A549 (cell line): ENCODE data around the gene TMEM164. TPM values are rescaled to one million over a fixed set of nuclear protein-coding genes. Genes with fewer than 3 reads are reported as not detected.
A peak's percentile ranks its signal among the peaks of the same experiment; 100 is the strongest.

Experiments
- ATAC-seq, 2 experiments: fragments of 200-7000 bp in 1 of 2; fragments of >200 bp in 1 of 2; cut with Nextera tagmentation in 1 of 2; cut with Tn5 transposase in 1 of 2; 3 replicates each; pipeline versions ENCODE4 v1.8.0 to v1.9.1; 2018 to 2020; ENCODE audit warnings: mild to moderate bottlenecking in 1 of 2, moderate library complexity in 1 of 2
- CTCF ChIA-PET: fragments of 300-600 bp; sonication (Branson Sonifier 250); formaldehyde crosslinking; extraction: SDS; loops from one replicate; lab custom pipeline; 2021; ENCODE audit warnings: antibody characterized with exemption, inconsistent platforms; lab: Yijun Ruan, JAX
- POLR2A ChIA-PET: fragments of 350-600 bp; formaldehyde crosslinking; extraction: SDS; loops from one replicate; lab custom pipeline; 2021; ENCODE audit warnings: antibody characterized with exemption, inconsistent platforms; lab: Yijun Ruan, JAX
- DNase-seq, 2 experiments: peaks; one replicate each; pipeline versions ENCODE4 v3.0.0 to v3.0.0-alpha.2; 2011 to 2016; ENCODE audit warnings: low read depth in 1 of 2, low spot score in 1 of 2
- FAIRE-seq: peaks from 2 replicates; lab custom pipeline; 2011; peaks lifted over from hg19 to GRCh38; lab: Jason Lieb, UNC
- H3K27ac ChIP-seq, 2 experiments: fragments of >200 bp; sonication (Bioruptor Twin); formaldehyde crosslinking; 3 replicates each; pipeline ENCODE4 v1.5.1; 2016 to 2017
- H3K4me1 ChIP-seq: fragments of >200 bp; sonication (Bioruptor Twin); formaldehyde crosslinking; 3 replicates; pipeline ENCODE4 v1.6.1; 2016
- H3K4me2 ChIP-seq: fragments of >200 bp; sonication (Bioruptor Twin); formaldehyde crosslinking; 3 replicates; pipeline ENCODE4 v1.6.1; 2016
- H3K4me3 ChIP-seq: fragments of >200 bp; sonication (Bioruptor Twin); formaldehyde crosslinking; 3 replicates; pipeline ENCODE4 v1.5.1; 2016
- H3K9me3 ChIP-seq: fragments of >200 bp; sonication (Bioruptor Twin); formaldehyde crosslinking; 3 replicates; pipeline ENCODE4 v1.6.1; 2016
- CBX2 ChIP-seq: fragments of 200-600 bp; sonication (generic); IDR thresholded peaks from 2 replicates; pipeline ENCODE4 v1.6.1; 2016; ENCODE audit warnings: low read depth, mild to moderate bottlenecking, borderline replicate concordance
- CHD4 ChIP-seq: fragments of 200-600 bp; sonication (generic); IDR thresholded peaks from 2 replicates; pipeline ENCODE4 v1.6.1; 2016; ENCODE audit warnings: antibody characterized with exemption, mild to moderate bottlenecking, borderline replicate concordance
- FOXS1 ChIP-seq: fragments of 250-450 bp; sonication (Bioruptor Pico); IDR thresholded peaks from 2 replicates; pipeline ENCODE4 v1.5.0; 2020; ENCODE audit warnings: mild to moderate bottlenecking, moderate library complexity
- HDAC2 ChIP-seq: fragments of 200-600 bp; sonication (generic); IDR thresholded peaks from 2 replicates; pipeline ENCODE4 v1.6.1; 2016
- HOXB5 ChIP-seq: fragments of 250-450 bp; sonication (Bioruptor Pico); IDR thresholded peaks from 2 replicates; pipeline ENCODE4 v1.5.0; 2020; ENCODE audit warnings: mild to moderate bottlenecking, moderate library complexity
- KDM5A ChIP-seq: fragments of 200-600 bp; sonication (generic); IDR thresholded peaks from 2 replicates; pipeline ENCODE4 v1.6.1; 2016; ENCODE audit warnings: antibody characterized with exemption, mild to moderate bottlenecking
- RAD21 ChIP-seq, 2 experiments: fragments of >200 bp in 1 of 2; sonication (Bioruptor Twin) in 1 of 2; formaldehyde crosslinking in 1 of 2; IDR thresholded peaks in 1 of 2; conservative IDR thresholded peaks in 1 of 2; 2 replicates in 1 of 2; 3 replicates in 1 of 2; pipeline ENCODE4 v1.6.1; 2012 to 2018; ENCODE audit warnings: inconsistent platforms in 1 of 2
- RCOR1 ChIP-seq: fragments of 150-350 bp; IDR thresholded peaks from 2 replicates; pipeline ENCODE4 v1.6.1; 2014; ENCODE audit warnings: antibody characterized with exemption, low read length, low read depth
- SMC3 ChIP-seq: fragments of >200 bp; sonication (Bioruptor Twin); formaldehyde crosslinking; IDR thresholded peaks from 3 replicates; pipeline ENCODE4 v1.6.1; 2018; ENCODE audit warnings: inconsistent platforms
- WGBS: methylation state at CpG from one replicate; pipeline ENCODE4 v1.1.6; 2017; ENCODE audit errors: missing lambda C conversion rate; 5-methylcytosine and 5-hydroxymethylcytosine counted together
- polyA plus RNA-seq, 4 experiments: library from polyadenylated mRNA; depleted of rRNA in 3 of 4; stranded (reverse); fragments of >200 nt; fragmentation: RNase III in 1 of 4; extraction: RNeasy Plus Mini Kit Qiagen cat#74134 plus additional on column Dnase treatment in 1 of 4; gene quantifications; 2 replicates in 3 of 4; 3 replicates in 1 of 4; pipeline ENCODE4 v1.2.3, GENCODE V29; 2011 to 2017
- TF ChIP-seq, protein P1 (sequence below): fragments of >200 bp; sonication (Bioruptor Twin); formaldehyde crosslinking; IDR thresholded peaks from 3 replicates; pipeline ENCODE4 v1.5.1; 2016
- TF ChIP-seq, protein P2 (sequence below): IDR thresholded peaks from 2 replicates; pipeline ENCODE4 v1.6.1; 2012

TMEM164 gene
- polyA plus RNA-seq, 2 of the 4 experiments (the other 2 are of a cell fraction) = 32.0 to 43.7 TPM

DNA sequence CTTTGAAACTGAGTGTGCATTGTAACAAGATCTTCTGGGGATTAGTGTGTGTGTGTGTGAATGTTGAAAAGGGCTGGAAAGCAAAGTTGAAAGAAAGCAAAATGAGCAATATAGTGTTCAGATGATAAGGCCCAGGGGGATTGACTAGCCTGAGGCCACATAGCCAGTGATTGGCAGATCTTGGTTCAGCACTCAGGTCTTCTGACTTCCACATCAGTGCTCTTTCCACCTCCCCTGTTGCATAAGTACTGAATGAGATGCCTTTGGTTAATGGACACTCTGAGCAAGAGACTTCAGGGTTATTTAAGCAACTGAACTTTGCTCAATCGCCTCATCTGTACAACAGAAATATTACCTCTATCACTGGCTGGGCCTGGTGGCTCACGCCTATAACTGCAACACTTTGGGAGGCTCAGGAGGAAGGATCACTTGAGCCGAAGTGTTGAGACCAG is 120.4 kb downstream of the TMEM164 start:
- WGBS = 95% methylated on average over 3 of the region's 3 CpGs
- no peak for TF ChIP-seq RAD21 (conservative IDR thresholded peaks at IDR 0.05 in 1 of 2, IDR thresholded peaks at IDR 0.05 in 1 of 2)
- POLR2A ChIA-PET = no interaction called here

DNA sequence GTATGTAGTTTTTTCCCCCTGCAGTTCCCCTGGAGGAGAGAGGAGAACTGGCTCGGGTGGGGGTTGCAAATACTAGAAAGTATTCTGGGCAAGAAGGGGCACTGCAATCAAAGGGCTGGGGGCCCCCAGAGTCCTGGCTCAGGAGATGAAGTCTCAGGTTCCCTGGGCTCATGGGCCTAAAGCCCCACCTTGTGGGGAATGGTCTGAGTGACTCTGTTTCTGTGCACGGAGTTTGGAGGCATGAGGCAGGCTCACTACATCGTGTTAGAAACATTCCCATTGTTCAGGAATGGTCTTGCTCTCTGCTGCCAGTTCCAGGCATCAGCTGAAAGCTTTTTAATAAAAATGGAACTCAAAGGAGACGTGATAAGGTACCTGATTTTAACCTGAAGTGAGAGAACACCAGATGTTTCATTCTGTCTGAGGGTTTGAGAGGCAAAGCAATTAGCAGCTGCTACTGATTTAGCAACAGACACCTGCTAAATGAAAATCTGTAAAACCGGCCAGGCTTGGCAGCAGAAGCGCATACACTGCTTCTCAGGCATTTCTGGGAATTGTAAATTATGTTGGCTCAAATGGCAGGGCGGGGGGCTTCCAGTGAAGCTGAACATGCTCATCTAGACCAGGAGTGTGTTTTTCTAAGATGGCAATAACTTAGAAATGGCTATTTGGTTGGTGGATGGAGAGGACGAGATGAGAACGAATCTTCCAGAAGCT is 122.7 kb downstream of the TMEM164 start:
- peak overlapping the region; percentile 48 to 70; a peak in 4 of 6 replicates for H3K27ac ChIP-seq
- H3K4me2 ChIP-seq = no peak overlapping the region
- no peak for TF ChIP-seq FOXS1 (CRISPR knock-in tag)
- TF ChIP-seq, protein P1, sequence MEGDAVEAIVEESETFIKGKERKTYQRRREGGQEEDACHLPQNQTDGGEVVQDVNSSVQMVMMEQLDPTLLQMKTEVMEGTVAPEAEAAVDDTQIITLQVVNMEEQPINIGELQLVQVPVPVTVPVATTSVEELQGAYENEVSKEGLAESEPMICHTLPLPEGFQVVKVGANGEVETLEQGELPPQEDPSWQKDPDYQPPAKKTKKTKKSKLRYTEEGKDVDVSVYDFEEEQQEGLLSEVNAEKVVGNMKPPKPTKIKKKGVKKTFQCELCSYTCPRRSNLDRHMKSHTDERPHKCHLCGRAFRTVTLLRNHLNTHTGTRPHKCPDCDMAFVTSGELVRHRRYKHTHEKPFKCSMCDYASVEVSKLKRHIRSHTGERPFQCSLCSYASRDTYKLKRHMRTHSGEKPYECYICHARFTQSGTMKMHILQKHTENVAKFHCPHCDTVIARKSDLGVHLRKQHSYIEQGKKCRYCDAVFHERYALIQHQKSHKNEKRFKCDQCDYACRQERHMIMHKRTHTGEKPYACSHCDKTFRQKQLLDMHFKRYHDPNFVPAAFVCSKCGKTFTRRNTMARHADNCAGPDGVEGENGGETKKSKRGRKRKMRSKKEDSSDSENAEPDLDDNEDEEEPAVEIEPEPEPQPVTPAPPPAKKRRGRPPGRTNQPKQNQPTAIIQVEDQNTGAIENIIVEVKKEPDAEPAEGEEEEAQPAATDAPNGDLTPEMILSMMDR = peak; percentile 44
- TF ChIP-seq HOXB5 (CRISPR knock-in tag) = no peak
- peak; percentile 64 for TF ChIP-seq SMC3
- TF ChIP-seq RAD21 (conservative IDR thresholded peaks at IDR 0.05 in 1 of 2, IDR thresholded peaks at IDR 0.05 in 1 of 2) = peak; percentile 64 to 69
- 65% methylated on average over 9 of the region's 9 CpGs for WGBS
- FAIRE-seq = no peak
- CTCF ChIA-PET = interaction anchor here (0.6 to 3.9 kb wide), 11 partner anchors 9 to 288 kb away, joined by 3 to 24 read pairs (median 4); partner anchors contain the start of gene TMEM164
- no peaks in the 10 kb centered on the region for H3K9me3 ChIP-seq
- POLR2A ChIA-PET = no interaction called here
- peak; percentile 56 to 89 for ATAC-seq
- no peak overlapping the region for H3K4me3 ChIP-seq
- DNase-seq = peak in 1 of 2 experiments; percentile 20
- peaks cover 23% of the 10 kb centered on the region; the same call in 2 of the 3 replicates for H3K4me1 ChIP-seq

More for the DNA sequence above, 120.4 kb downstream of the TMEM164 start:
- no peak overlapping the region for H3K4me3 ChIP-seq
- H3K4me2 ChIP-seq = peak overlapping the region; percentile 31; the same call in 2 of the 3 replicates
- ATAC-seq (peak in 1 of 2 experiments; percentile 46; a peak in 2 of 6 replicates), DNase-seq (peak in 1 of 2 experiments; percentile 15), FAIRE-seq (no peak)
- CTCF ChIA-PET = interaction anchor here (3.9 kb wide), 1 partner anchor 213 kb away, joined by 11 read pairs; no protein-coding TSS in a partner anchor
- peak overlapping the region; percentile 48 to 52; a peak in 4 of 6 replicates for H3K27ac ChIP-seq
- no peaks in the 10 kb centered on the region for H3K9me3 ChIP-seq
- peaks cover 35% of the 10 kb centered on the region for H3K4me1 ChIP-seq

DNA sequence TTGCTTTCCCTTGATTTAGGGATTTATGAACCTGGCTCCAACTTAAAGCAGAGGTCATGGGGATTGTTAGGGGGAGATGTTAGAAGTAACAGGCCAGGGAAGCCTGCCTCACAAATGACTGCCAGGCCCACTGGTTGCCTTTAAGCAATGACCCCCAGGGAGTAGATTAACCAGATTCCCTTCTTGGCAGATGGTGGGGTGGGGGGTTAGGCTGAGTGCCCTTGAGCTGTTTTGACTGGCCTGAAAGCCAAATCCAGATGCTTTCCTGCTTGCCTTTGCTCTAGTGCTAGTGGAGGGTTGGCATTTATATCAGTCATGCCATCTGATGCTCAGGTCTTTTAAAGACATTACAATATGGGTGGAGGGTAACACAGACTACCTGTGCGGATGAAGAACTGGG is 128.1 kb downstream of the TMEM164 start:
- Histone ChIP-seq H3K4me2 (no peak overlapping the region), H3K4me3 (no peak overlapping the region), H3K4me1 (peaks cover 18% of the 10 kb centered on the region), H3K9me3 (no peaks in the 10 kb centered on the region)
- 83% methylated on average over 1 of the region's 1 CpG for WGBS
- DNase-seq (no peak), ATAC-seq (no peak)
- CTCF ChIA-PET = interaction anchor here (1.0 kb wide), 1 partner anchor 16 kb away, joined by 3 read pairs; no protein-coding TSS in a partner anchor
- TF ChIP-seq KDM5A = no peak
- TF ChIP-seq, protein P2, sequence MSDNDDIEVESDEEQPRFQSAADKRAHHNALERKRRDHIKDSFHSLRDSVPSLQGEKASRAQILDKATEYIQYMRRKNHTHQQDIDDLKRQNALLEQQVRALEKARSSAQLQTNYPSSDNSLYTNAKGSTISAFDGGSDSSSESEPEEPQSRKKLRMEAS = no peak
- no peak for TF ChIP-seq HDAC2
- TF ChIP-seq, all 56 proteins: peak for 0
- POLR2A ChIA-PET = no interaction called here
- H3K27ac ChIP-seq = no peak overlapping the region
- FAIRE-seq = no peak

DNA sequence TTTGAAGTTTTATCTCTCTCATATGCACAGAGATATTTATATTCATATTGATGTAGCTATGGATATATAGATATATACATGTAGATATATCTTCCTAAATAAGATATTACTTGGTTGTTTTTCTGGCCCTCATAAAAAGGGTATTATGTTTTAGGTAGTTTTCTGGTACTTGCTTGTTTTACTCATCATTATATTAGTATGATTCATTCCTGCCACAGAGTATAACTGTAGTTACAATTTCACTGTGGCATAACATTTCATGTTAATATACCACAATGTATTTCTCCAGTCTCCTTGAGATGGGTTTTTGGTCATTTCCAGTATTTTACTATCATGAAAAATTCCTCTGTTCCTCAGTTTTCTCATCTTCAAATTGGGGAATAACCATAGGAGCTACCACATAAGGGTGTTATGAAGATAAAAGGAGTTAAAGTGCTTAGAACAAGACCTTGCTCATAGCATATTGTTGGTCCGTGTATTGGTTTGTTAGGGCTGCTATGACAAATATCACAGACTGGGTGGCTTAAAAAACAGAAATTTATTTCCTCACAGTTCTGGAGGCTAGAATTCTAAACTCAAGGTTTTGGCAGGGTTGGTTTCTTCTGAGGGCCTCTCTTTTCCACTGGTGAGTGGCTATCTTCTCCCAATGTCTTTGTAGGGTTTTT is 129.7 kb downstream of the TMEM164 start:
- H3K4me3 ChIP-seq = no peak overlapping the region
- H3K9me3 ChIP-seq = no peaks in the 10 kb centered on the region
- POLR2A ChIA-PET = no interaction called here
- H3K27ac ChIP-seq = no peak overlapping the region
- DNase-seq (no peak), ATAC-seq (no peak)
- WGBS = 95% methylated on average over 1 of the region's 1 CpG
- TF ChIP-seq RCOR1 (no peak), CHD4 (no peak), CBX2 (no peak)
- TF ChIP-seq, all 56 proteins: peak for 0
- H3K4me1 ChIP-seq = peaks cover 18% of the 10 kb centered on the region
- CTCF ChIA-PET = interaction anchor here (0.8 to 2.2 kb wide), 3 partner anchors 11 to 281 kb away, joined by 3 to 12 read pairs (median 3); no protein-coding TSS in a partner anchor
- FAIRE-seq = peak; percentile 13
- H3K4me2 ChIP-seq = no peak overlapping the region
